GM19468 (cell line): ENCODE measurements around the gene TXNDC5.
"Not testable (repeated sequence)": the region's sequence is repeated elsewhere in the genome, so short reads cannot be mapped to it uniquely, and the experiment has no call there.

ENCODE experiments used
- ATAC-seq: cut with Tn5 transposase; IDR thresholded peaks from one replicate; pipeline ENCODE4 v1.9.1; 2021; ENCODE audit warnings: mild to moderate bottlenecking, moderate library complexity, moderate number of reproducible peaks; ENCODE audit not compliant: unreplicated experiment; ENCODE audit errors: extremely low read depth

TXNDC5 gene

GRCh38 chr6:7898193-7898586, 12.4 kb downstream of the TXNDC5 start:
- ATAC-seq: not testable (repeated sequence)

GRCh38 chr6:7897461-7898192, 13.0 kb downstream of the TXNDC5 start:
- no peak for ATAC-seq

GRCh38 chr6:7896465-7896987, 14.1 kb downstream of the TXNDC5 start:
- ATAC-seq: no peak

DNA sequence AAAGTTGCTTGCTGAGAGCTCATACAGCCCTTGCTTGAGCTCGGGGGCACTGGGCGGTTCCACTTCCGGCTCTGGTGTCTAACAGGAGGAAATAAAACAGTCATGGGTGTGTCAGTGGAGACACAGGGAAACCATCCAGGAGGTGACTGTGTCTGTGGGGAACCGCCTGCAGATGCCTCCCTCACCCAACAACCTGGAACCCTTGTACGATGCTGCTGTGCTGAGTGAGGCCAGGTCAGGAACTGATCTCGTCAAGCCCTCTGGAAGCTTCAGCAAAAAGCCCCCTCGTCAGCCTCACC, 15.5 kb downstream of the TXNDC5 start:
- no peak for ATAC-seq

- ATAC-seq: no peak
Observed at GRCh38 chr6:7894262-7895124, 16.1 kb downstream of the TXNDC5 start.

GRCh38 chr6:7893342-7893741, 17.2 kb downstream of the TXNDC5 start:
- no peak for ATAC-seq

GRCh38 chr6:7892367-7892766, 18.2 kb downstream of the TXNDC5 start:
- not testable (repeated sequence) for ATAC-seq

- no peak for ATAC-seq
Observed at GRCh38 chr6:7891078-7891872, 19.3 kb downstream of the TXNDC5 start.

- no peak for ATAC-seq
Observed at GRCh38 chr6:7888587-7889357, 21.8 kb downstream of the TXNDC5 start.

DNA sequence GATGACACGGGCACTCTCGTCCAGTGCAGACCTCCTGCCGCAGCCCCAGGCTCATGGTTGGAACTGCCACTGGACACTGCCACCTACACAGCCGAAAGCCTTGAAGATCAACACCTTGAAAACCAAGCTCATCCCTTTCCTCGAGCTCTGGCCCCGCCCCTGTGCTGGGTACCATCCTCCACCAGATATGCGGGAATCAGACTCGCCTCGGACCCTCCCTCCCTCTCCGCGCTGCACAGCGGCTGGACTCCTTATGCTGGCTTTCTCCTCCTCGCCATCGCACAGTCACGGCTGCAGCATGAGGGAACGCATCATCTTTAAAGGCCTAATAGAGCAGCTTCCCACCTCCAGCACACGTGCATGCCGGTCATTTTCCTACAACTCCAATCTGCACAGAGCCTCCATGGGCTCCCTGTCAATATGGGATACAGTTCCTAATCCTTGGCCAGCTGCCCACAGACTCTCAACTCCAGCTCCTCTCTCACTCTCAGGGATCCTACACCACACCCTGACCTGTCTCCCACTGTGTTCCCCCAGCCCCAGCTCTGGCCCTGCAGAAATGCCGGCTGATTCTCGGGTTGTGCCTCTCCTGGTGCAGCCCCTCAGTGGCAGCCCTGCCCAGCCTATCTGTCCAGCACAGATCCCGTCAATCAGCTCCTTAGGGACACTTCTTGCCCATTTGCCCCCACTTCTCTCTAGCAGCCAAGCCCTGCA, 23.2 kb downstream of the TXNDC5 start:
- no peak for ATAC-seq

DNA sequence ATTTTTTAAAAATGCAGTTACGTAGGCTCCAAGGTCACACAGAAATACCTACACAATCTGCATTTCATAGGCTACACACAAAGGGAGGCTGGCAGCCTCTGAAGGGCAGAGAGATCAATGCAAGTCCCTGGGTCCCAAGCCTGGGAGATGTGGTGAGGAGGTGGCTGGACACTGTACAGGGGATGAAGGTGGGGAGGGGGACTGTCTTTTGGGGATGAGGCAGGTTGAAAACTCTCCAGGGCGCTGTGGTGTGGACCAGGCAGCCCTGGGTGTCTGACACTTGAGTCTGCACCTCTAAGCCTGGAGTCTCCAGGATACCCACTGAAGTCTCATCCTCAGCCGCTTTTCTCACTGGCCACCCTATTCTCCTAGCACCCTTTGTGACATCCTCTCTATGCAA, 24.5 kb downstream of the TXNDC5 start:
- ATAC-seq: no peak

DNA sequence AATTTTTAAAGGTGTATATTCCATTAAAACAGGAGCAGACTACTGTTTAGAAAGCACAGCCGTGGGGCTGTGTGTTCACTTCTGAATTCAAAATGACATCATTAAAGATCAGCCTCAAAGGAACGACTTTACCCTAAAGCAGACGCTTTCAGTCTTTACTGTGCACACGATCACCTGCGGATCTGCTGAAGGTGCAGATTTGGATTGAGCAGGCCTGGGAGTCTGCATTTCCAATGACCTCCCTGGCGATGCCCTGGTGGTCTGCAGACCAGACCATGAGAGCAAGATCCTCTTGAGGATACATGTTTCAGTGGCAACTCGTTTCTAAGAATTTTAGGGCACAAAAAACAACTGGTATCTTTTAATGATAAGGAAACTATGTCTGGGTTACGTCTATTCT, 27.2 kb downstream of the TXNDC5 start:
- no peak for ATAC-seq

GRCh38 chr6:7882505-7883257, 27.9 kb downstream of the TXNDC5 start:
- ATAC-seq: no peak

- ATAC-seq: no peak
Observed at GRCh38 chr6:7881765-7882500, 28.7 kb downstream of the TXNDC5 start.

GRCh38 chr6:7880718-7881107, 29.9 kb downstream of the TXNDC5 start:
- ATAC-seq: no peak

DNA sequence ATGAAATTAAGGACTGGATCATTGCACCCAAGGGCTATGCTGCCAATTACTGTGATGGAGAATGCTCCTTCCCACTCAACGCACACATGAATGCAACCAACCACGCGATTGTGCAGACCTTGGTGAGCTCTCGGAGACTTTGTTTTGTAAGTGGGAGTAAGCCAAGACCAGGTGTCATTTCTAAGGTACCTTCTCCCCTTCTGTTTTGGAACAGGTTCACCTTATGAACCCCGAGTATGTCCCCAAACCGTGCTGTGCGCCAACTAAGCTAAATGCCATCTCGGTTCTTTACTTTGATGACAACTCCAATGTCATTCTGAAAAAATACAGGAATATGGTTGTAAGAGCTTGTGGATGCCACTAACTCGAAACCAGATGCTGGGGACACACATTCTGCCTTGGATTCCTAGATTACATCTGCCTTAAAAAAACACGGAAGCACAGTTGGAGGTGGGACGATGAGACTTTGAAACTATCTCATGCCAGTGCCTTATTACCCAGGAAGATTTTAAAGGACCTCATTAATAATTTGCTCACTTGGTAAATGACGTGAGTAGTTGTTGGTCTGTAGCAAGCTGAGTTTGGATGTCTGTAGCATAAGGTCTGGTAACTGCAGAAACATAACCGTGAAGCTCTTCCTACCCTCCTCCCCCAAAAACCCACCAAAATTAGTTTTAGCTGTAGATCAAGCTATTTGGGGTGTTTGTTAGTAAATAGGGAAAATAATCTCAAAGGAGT, 30.4 kb downstream of the TXNDC5 start:
- no peak for ATAC-seq

- ATAC-seq: no peak
Observed at GRCh38 chr6:7879579-7879978, 31.0 kb downstream of the TXNDC5 start.
